SK-N-SH (cell line): ENCODE data around the gene TOP3B. TPM values are rescaled to one million over a fixed set of nuclear protein-coding genes. Genes with fewer than 3 reads are reported as not detected.
A peak's percentile ranks its signal among the peaks of the same experiment; 100 is the strongest.

Experiments used
- CTCF ChIA-PET: fragments of 300-600, 350-600 bp; formaldehyde crosslinking; extraction: SDS; loops from one replicate; lab custom pipeline; 2021; lab: Yijun Ruan, JAX
- POLR2A ChIA-PET: fragments of 350-600 bp; sonication (Branson Sonifier 250); formaldehyde crosslinking; extraction: SDS; loops from one replicate; lab custom pipeline; 2020; ENCODE audit warnings: antibody characterized with exemption, inconsistent platforms; lab: Yijun Ruan, JAX
- DNase-seq: peaks from one replicate; pipeline ENCODE4 v3.0.0; 2012
- H2AFZ ChIP-seq: fragments of 200-600 bp; sonication (generic); 2 replicates; pipeline ENCODE4 v1.8.1; 2016; ENCODE audit warnings: antibody characterized with exemption, mild to moderate bottlenecking, low read depth
- H3F3A ChIP-seq: fragments of 200-600 bp; sonication (generic); replicated peaks from 2 replicates; pipeline ENCODE3; 2016; ENCODE audit warnings: antibody characterized with exemption, mild to moderate bottlenecking; ENCODE audit not compliant: insufficient read depth
- H3K27ac ChIP-seq, 2 experiments: fragments of 200-500 bp in 1 of 2; fragments of 200-600 bp in 1 of 2; sonication (Bioruptor generic) in 1 of 2; sonication (generic), shearing (Covaris generic) in 1 of 2; 2 replicates each; pipeline versions ENCODE4 v1.5.1 to v1.6.1; 2014 to 2016; ENCODE audit warnings: low read depth in 2 of 2, inconsistent platforms in 1 of 2, low read length in 1 of 2, mild to moderate bottlenecking in 1 of 2, mixed read lengths in 1 of 2
- H3K27me3 ChIP-seq: fragments of 200-600 bp; sonication (generic), shearing (Covaris generic); 2 replicates; pipeline ENCODE4 v1.6.1; 2016; ENCODE audit warnings: mixed run types; ENCODE audit not compliant: insufficient read depth
- H3K36me3 ChIP-seq, 2 experiments: fragments of 200-500 bp in 1 of 2; fragments of 200-600 bp in 1 of 2; sonication (Bioruptor generic) in 1 of 2; sonication (generic) in 1 of 2; replicated peaks in 1 of 2; 2 replicates each; pipeline versions ENCODE3 to v1.5.1; 2014 to 2016; ENCODE audit warnings: low read length in 1 of 2, mild to moderate bottlenecking in 1 of 2; ENCODE audit not compliant: insufficient read depth in 2 of 2, control insufficient read depth in 1 of 2
- H3K4me1 ChIP-seq, 2 experiments: fragments of 200-500 bp in 1 of 2; fragments of 200-600 bp in 1 of 2; sonication (Bioruptor generic) in 1 of 2; sonication (generic), shearing (Covaris generic) in 1 of 2; 2 replicates each; pipeline versions ENCODE4 v1.5.1 to v1.6.1; 2014 to 2016; ENCODE audit warnings: low read depth in 1 of 2, low read length in 1 of 2, mixed run types in 1 of 2; ENCODE audit not compliant: insufficient read depth in 2 of 2, control insufficient read depth in 1 of 2
- H3K4me2 ChIP-seq: fragments of 200-600 bp; sonication (generic), shearing (Covaris generic); 2 replicates; pipeline ENCODE4 v1.6.1; 2017; ENCODE audit warnings: mixed run types
- H3K4me3 ChIP-seq, 2 experiments: fragments of 200-500 bp in 1 of 2; fragments of 200-600 bp in 1 of 2; sonication (Bioruptor generic) in 1 of 2; sonication (generic), shearing (Covaris generic) in 1 of 2; 2 replicates each; pipeline versions ENCODE4 v1.5.1 to v1.8.1; 2014 to 2016; ENCODE audit warnings: low read depth in 2 of 2, inconsistent platforms in 1 of 2, low read length in 1 of 2, mild to moderate bottlenecking in 1 of 2, mixed read lengths in 1 of 2, moderate library complexity in 1 of 2
- H3K79me2 ChIP-seq: fragments of 200-600 bp; sonication (generic); 2 replicates; pipeline ENCODE4 v1.8.1; 2017; ENCODE audit warnings: mild to moderate bottlenecking; ENCODE audit not compliant: insufficient read depth
- H3K9ac ChIP-seq: fragments of 200-600 bp; sonication (generic); 2 replicates; pipeline ENCODE4 v1.6.1; 2017; ENCODE audit warnings: mixed run types
- H3K9me2 ChIP-seq: fragments of 200-600 bp; sonication (generic); 2 replicates; pipeline ENCODE4 v1.6.1; 2017; ENCODE audit warnings: mixed run types
- H3K9me3 ChIP-seq: fragments of 200-600 bp; sonication (generic); 2 replicates; pipeline ENCODE4 v1.6.1; 2017; ENCODE audit warnings: mixed run types, mild to moderate bottlenecking, moderate library complexity
- H4K20me1 ChIP-seq: fragments of 200-600 bp; sonication (generic); 2 replicates; pipeline ENCODE4 v1.6.1; 2017; ENCODE audit warnings: mild to moderate bottlenecking, mixed run types; ENCODE audit not compliant: insufficient read depth
- CHD2 ChIP-seq: fragments of 150-350 bp; IDR thresholded peaks from 2 replicates; pipeline ENCODE4 v1.6.1; 2018; ENCODE audit warnings: low read length; ENCODE audit not compliant: partially characterized antibody
- CTCF ChIP-seq: fragments of 200-600 bp; sonication (generic); IDR thresholded peaks from 2 replicates; pipeline ENCODE4 v1.6.1; 2017; ENCODE audit warnings: antibody characterized with exemption, mild to moderate bottlenecking, moderate library complexity
- EZH2phosphoT487 ChIP-seq: fragments of 200-600 bp; sonication (generic); IDR thresholded peaks from 2 replicates; pipeline ENCODE4 v1.6.1; 2017; ENCODE audit warnings: low read depth, mixed run types, mild to moderate bottlenecking, antibody characterized with exemption, moderate library complexity, borderline replicate concordance
- FOXM1 ChIP-seq: IDR thresholded peaks from 2 replicates; pipeline ENCODE4 v1.4.0; 2012; ENCODE audit warnings: low read depth, mild to moderate bottlenecking
- GABPA ChIP-seq: IDR thresholded peaks from 2 replicates; pipeline ENCODE4 v1.4.0; 2012; ENCODE audit warnings: low read depth, mild to moderate bottlenecking
- IRF3 ChIP-seq: fragments of 150-350 bp; IDR thresholded peaks from 2 replicates; pipeline ENCODE4 v1.6.1; 2016; ENCODE audit warnings: mild to moderate bottlenecking, low read depth, low read length
- JUND ChIP-seq: IDR thresholded peaks from 2 replicates; pipeline ENCODE4 v1.4.0; 2012
- MAX ChIP-seq: IDR thresholded peaks from 2 replicates; pipeline ENCODE4 v1.4.0; 2012; ENCODE audit warnings: low read depth
- MEF2A ChIP-seq: IDR thresholded peaks from 2 replicates; pipeline ENCODE4 v1.4.0; 2012; ENCODE audit warnings: low read depth, borderline replicate concordance
- MXI1 ChIP-seq: IDR thresholded peaks from 2 replicates; pipeline ENCODE4 v1.6.1; 2012; ENCODE audit warnings: mild to moderate bottlenecking, low read depth, low read length, improper control_type of control experiment
- NFIC ChIP-seq: IDR thresholded peaks from 2 replicates; pipeline ENCODE4 v1.4.0; 2012; ENCODE audit warnings: borderline replicate concordance
- PBX3 ChIP-seq: IDR thresholded peaks from 2 replicates; pipeline ENCODE4; 2012
- RCOR1 ChIP-seq: fragments of 150-350 bp; IDR thresholded peaks from 2 replicates; pipeline ENCODE4 v1.6.1; 2017; ENCODE audit warnings: antibody characterized with exemption, low read length
- RXRA ChIP-seq: IDR thresholded peaks from 2 replicates; pipeline ENCODE4 v1.4.0; 2012; ENCODE audit warnings: low read depth, mild to moderate bottlenecking, borderline replicate concordance
- SIN3A ChIP-seq: IDR thresholded peaks from 2 replicates; pipeline ENCODE4 v1.6.1; 2012; ENCODE audit warnings: low read depth, mild to moderate bottlenecking, low read length, moderate library complexity, borderline replicate concordance
- TCF12 ChIP-seq: IDR thresholded peaks from 2 replicates; pipeline ENCODE4 v1.4.0; 2012
- TEAD4 ChIP-seq: IDR thresholded peaks from 2 replicates; pipeline ENCODE4 v1.4.0; 2012; ENCODE audit warnings: mild to moderate bottlenecking, borderline replicate concordance; ENCODE audit not compliant: insufficient read depth
- USF2 ChIP-seq: fragments of 150-350 bp; IDR thresholded peaks from 2 replicates; pipeline ENCODE4 v1.6.1; 2017; ENCODE audit warnings: antibody characterized with exemption, low read length, low read depth, borderline replicate concordance
- WGBS: methylation state at CpG from one replicate; pipeline ENCODE4 v1.1.6; 2017; ENCODE audit warnings: low lambda C conversion rate; 5-methylcytosine and 5-hydroxymethylcytosine counted together
- polyA plus RNA-seq, 3 experiments: library from polyadenylated mRNA; depleted of rRNA; stranded (reverse); fragments of >200 nt; gene quantifications; 2 replicates each; pipeline ENCODE4 v1.2.3, GENCODE V29; 2012

The TOP3B gene
- polyA plus RNA-seq, 1 of the 3 experiments (the other 2 are of a cell fraction) = 14.4 TPM

GRCh38 chr22:21982338-21982965 is at the start of gene TOP3B (continued):
- peak; percentile 91 for TF ChIP-seq SIN3A
- peak; percentile 88 for TF ChIP-seq CHD2
- TF ChIP-seq MEF2A = no peak
- TF ChIP-seq FOXM1 = peak; percentile 43; the same call in 1 of the 2 replicates
- no peak for TF ChIP-seq CTCF

GRCh38 chr22:22031183-22031945 is 48.8 kb upstream of the TOP3B start:
- Histone ChIP-seq H3F3A (no peaks in the 10 kb centered on the region), H3K9me2 (no peaks in the 10 kb centered on the region), H3K36me3 (no peaks in the 10 kb centered on the region), H4K20me1 (no peaks in the 10 kb centered on the region), H3K9ac (no peak overlapping the region), H3K9me3 (no peaks in the 10 kb centered on the region), H3K27ac (no peak overlapping the region), H3K27me3 (no peaks in the 10 kb centered on the region; the same call in 1 of the 2 replicates), H2AFZ (no peak overlapping the region), H3K4me2 (no peak overlapping the region), H3K79me2 (no peaks in the 10 kb centered on the region), H3K4me1 (no peaks in the 10 kb centered on the region), H3K4me3 (no peak overlapping the region)
- ChIA-PET CTCF (interaction anchor here (0.9 to 1.8 kb wide), 2 partner anchors 10 to 59 kb away, joined by 3 to 4 read pairs; no protein-coding TSS in a partner anchor), POLR2A (no interaction called here)
- WGBS = 59% methylated on average over 3 of the region's 9 CpGs
- DNase-seq = no peak
- no peak for TF ChIP-seq IRF3
- no peak for TF ChIP-seq MAX
- no peak for TF ChIP-seq RCOR1
- TF ChIP-seq FOXM1 = no peak
- TF ChIP-seq TEAD4 = no peak
- TF ChIP-seq PBX3 = no peak
- TF ChIP-seq NFIC = no peak
- no peak for TF ChIP-seq USF2
- TF ChIP-seq MXI1 = no peak
- TF ChIP-seq GABPA = no peak
- no peak for TF ChIP-seq JUND
- no peak for TF ChIP-seq CTCF
- TF ChIP-seq RXRA = no peak
- no peak for TF ChIP-seq TCF12
- no peak for TF ChIP-seq EZH2phosphoT487
